Bronchial epithelial cell (primary cell): ENCODE measurements around the gene TTLL11. TPM values are rescaled to one million over a fixed set of nuclear protein-coding genes. Genes with fewer than 3 reads are reported as not detected.

ENCODE experiments used
- DNase-seq: peaks from one replicate; pipeline ENCODE4 v3.0.0-alpha.2; 2010; ENCODE audit warnings: low read depth
- FAIRE-seq: peaks from 2 replicates; lab custom pipeline; 2011; peaks lifted over from hg19 to GRCh38; lab: Jason Lieb, UNC
- H3K27me3 ChIP-seq: 2 replicates; pipeline ENCODE4 v1.5.1; 2011; ENCODE audit warnings: low read length; ENCODE audit not compliant: control insufficient read depth, insufficient read depth
- H3K36me3 ChIP-seq: 2 replicates; pipeline ENCODE4 v1.5.1; 2011; ENCODE audit warnings: low read length; ENCODE audit not compliant: control insufficient read depth, insufficient read depth
- H3K4me3 ChIP-seq: 2 replicates; pipeline ENCODE4 v1.5.1; 2011; ENCODE audit warnings: mild to moderate bottlenecking, low read depth, low read length, control low read depth
- CTCF ChIP-seq: IDR thresholded peaks from 2 replicates; pipeline ENCODE4 v1.5.1; 2011; ENCODE audit warnings: mild to moderate bottlenecking, moderate library complexity, low read length, control low read depth, inconsistent platforms; ENCODE audit not compliant: insufficient read depth, severe bottlenecking
- total RNA-seq: library from RNA; depleted of rRNA; stranded (reverse); fragments of >200 nt; gene quantifications from 2 replicates; pipeline ENCODE4 v1.2.1, GENCODE V29; 2014

The TTLL11 gene
- total RNA-seq, 1 donor from 2014 or later = 1.8 TPM

GRCh38 chr9:122135529-122135859 lies 42.4 kb upstream of the TTLL11 start:
- H3K4me3 ChIP-seq = no peak overlapping the region
- no peak for TF ChIP-seq CTCF

GRCh38 chr9:122134822-122135528 lies 41.9 kb upstream of the TTLL11 start:
- no peak for FAIRE-seq

More at GRCh38 chr9:122135529-122135859, 42.4 kb upstream of the TTLL11 start:
- FAIRE-seq = no peak
- Histone ChIP-seq H3K36me3 (no peaks in the 10 kb centered on the region), H3K27me3 (no peaks in the 10 kb centered on the region)
- no peak for DNase-seq

GRCh38 chr9:122133984-122134535 lies 41.0 kb upstream of the TTLL11 start:
- no peak overlapping the region for H3K4me3 ChIP-seq
- no peak for DNase-seq
- TF ChIP-seq CTCF = no peak
- H3K27me3 ChIP-seq = no peaks in the 10 kb centered on the region
- no peaks in the 10 kb centered on the region for H3K36me3 ChIP-seq
- FAIRE-seq = no peak

More at GRCh38 chr9:122134822-122135528, 41.9 kb upstream of the TTLL11 start:
- no peak for DNase-seq
- TF ChIP-seq CTCF = no peak
- Histone ChIP-seq H3K27me3 (no peaks in the 10 kb centered on the region), H3K36me3 (no peaks in the 10 kb centered on the region), H3K4me3 (no peak overlapping the region)

GRCh38 chr9:122133263-122133983 lies 40.3 kb upstream of the TTLL11 start:
- no peak for DNase-seq
- Histone ChIP-seq H3K36me3 (no peaks in the 10 kb centered on the region), H3K27me3 (no peaks in the 10 kb centered on the region), H3K4me3 (no peak overlapping the region)
- no peak for TF ChIP-seq CTCF
- FAIRE-seq = no peak

- H3K27me3 ChIP-seq = no peaks in the 10 kb centered on the region
- H3K4me3 ChIP-seq = no peak overlapping the region
- no peaks in the 10 kb centered on the region for H3K36me3 ChIP-seq
- DNase-seq = no peak
- no peak for TF ChIP-seq CTCF
- FAIRE-seq = no peak
These were observed 39.4 kb upstream of the TTLL11 start for GRCh38 chr9:122132539-122132938.
